MCF 10A (cell line): Measurements from ENCODE around the gene RABGAP1L. TPM values are rescaled to one million over a fixed set of nuclear protein-coding genes. Genes with fewer than 3 reads are reported as not detected.
"Not testable (repeated sequence)": the region's sequence is repeated elsewhere in the genome, so short reads cannot be mapped to it uniquely, and the experiment has no call there.

Experiments
- BruUV-seq: library from RNA; stranded (reverse); fragments of 400-500 nt; replicated peaks from 2 replicates; lab custom pipeline; 2021; lab: Mats Ljungman, UMichigan
- CTCF ChIA-PET: fragments of 300-600 bp; sonication (Branson Sonifier 250); formaldehyde crosslinking; extraction: SDS; loops from one replicate; lab custom pipeline; 2021; ENCODE audit warnings: antibody characterized with exemption, inconsistent platforms; lab: Yijun Ruan, JAX
- POLR2A ChIA-PET: fragments of 300-600, 350-650 bp; sonication (Branson Sonifier 250); formaldehyde crosslinking; extraction: SDS; loops from one replicate; lab custom pipeline; 2020; ENCODE audit warnings: antibody characterized with exemption, inconsistent platforms; lab: Yijun Ruan, JAX
- DNase-seq: peaks from one replicate; pipeline ENCODE4 v3.0.0-alpha.2; 2018; ENCODE audit not compliant: unreplicated experiment
- H3K27ac Mint-ChIP-seq: one replicate; pipeline ENCODE4 v1.8.0; 2022; ENCODE audit warnings: mild to moderate bottlenecking, low read depth, mixed read lengths; ENCODE audit not compliant: unreplicated experiment
- H3K27me3 Mint-ChIP-seq: one replicate; pipeline ENCODE4 v1.8.0; 2022; ENCODE audit warnings: mixed read lengths; ENCODE audit not compliant: insufficient read depth, unreplicated experiment
- H3K36me3 Mint-ChIP-seq: one replicate; pipeline ENCODE4 v1.8.0; 2022; ENCODE audit warnings: mild to moderate bottlenecking, moderate library complexity, mixed read lengths; ENCODE audit not compliant: insufficient read depth, unreplicated experiment
- H3K4me1 Mint-ChIP-seq: one replicate; pipeline ENCODE4 v1.8.0; 2022; ENCODE audit warnings: mixed read lengths; ENCODE audit not compliant: insufficient read depth, unreplicated experiment
- H3K4me3 Mint-ChIP-seq: one replicate; pipeline ENCODE4 v1.8.0; 2022; ENCODE audit warnings: mild to moderate bottlenecking, moderate library complexity, mixed read lengths; ENCODE audit not compliant: unreplicated experiment
- H3K9me3 Mint-ChIP-seq: one replicate; pipeline ENCODE4 v1.8.0; 2022; ENCODE audit warnings: mixed read lengths; ENCODE audit not compliant: unreplicated experiment
- CTCF ChIP-seq: fragments of 200-600 bp; IDR thresholded peaks from one replicate; pipeline ENCODE4 v1.8.0; 2022; ENCODE audit warnings: antibody characterized with exemption, mild to moderate bottlenecking; ENCODE audit not compliant: unreplicated experiment
- intact Hi-C: fragments of 100-400 bp; cut with micrococcal nuclease; formaldehyde crosslinking; loops from 2 replicates; pipeline ENCODE4 v1.14.1; 2022
- total RNA-seq: library from RNA; stranded (reverse); gene quantifications from 2 replicates; pipeline ENCODE4 v1.2.3, GENCODE V29; 2022

Gene RABGAP1L
- total RNA-seq, 1 experiment from 2014 or later, result 18.2 TPM

DNA sequence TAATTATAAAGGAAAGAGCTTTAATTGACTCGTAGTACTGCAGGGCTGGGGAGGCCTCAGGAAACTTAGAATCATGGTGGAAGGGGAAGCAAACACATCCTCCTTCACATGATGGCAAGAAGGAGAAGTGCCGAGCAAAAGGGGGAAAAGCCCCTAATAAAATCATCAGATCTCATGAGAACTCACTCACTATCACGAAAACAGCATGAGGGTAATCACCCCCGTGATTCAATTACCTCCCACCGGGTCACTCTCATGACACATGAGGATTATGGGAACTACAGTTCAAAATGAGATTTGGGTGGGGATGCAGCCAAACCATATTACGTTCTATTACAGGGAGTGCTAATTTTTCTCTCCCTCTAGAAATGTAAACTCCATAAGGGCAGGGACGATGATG, 878.1 kb downstream of the RABGAP1L start:
- BruUV-seq, result no TSS peak

DNA sequence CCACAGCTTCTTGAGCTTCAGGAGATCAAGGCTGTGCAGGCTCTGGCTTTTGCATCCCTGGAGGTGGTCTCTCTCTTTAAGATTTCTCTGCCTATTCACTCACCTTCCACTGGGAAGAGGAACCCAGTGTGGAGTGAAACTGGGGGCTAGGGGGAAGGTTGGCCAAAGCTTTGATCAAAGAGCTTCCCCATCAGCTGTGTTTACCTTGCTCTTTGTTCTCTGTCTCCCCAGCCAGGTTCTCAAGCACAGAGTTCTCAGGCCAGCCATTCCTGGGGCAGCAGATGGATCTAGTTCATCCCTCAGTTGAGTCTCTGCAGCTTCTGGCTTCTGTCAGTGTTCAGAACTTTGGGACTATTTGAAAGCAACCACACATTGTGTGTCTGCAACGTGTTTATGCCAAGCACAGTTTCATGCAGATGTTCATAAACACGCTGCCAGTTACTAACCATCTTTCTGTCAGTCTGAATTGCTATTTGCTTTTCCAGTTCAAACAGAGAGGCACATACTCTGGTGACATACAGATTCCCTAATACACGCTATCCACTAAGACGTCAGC, 881.1 kb downstream of the RABGAP1L start:
- POLR2A ChIA-PET, result interaction anchor here (1.0 to 1.5 kb wide), 2 partner anchors 8 to 11 kb away, joined by 4 to 9 read pairs; no protein-coding TSS in a partner anchor
- Mint-ChIP-seq H3K27me3 (no peaks in the 10 kb centered on the region), H3K27ac (no peak overlapping the region)

More for the DNA sequence above, 878.1 kb downstream of the RABGAP1L start:
- Mint-ChIP-seq H3K27ac (no peak overlapping the region), H3K4me1 (peaks cover 12% of the 10 kb centered on the region), H3K36me3 (no peaks in the 10 kb centered on the region), H3K9me3 (no peaks in the 10 kb centered on the region), H3K27me3 (no peaks in the 10 kb centered on the region), H3K4me3 (no peak overlapping the region)
- no peak for DNase-seq
- intact Hi-C loops, result no loop called here
- CTCF ChIA-PET, result interaction anchor here (0.6 to 5.6 kb wide), 4 partner anchors 8 to 1593 kb away, joined by 4 to 34 read pairs (median 8); no protein-coding TSS in a partner anchor
- POLR2A ChIA-PET, result interaction anchor here (0.9 kb wide), 2 partner anchors 14 to 38 kb away, joined by 4 read pairs; partner anchors contain the start of gene MRPS14
- TF ChIP-seq CTCF, result no peak

DNA sequence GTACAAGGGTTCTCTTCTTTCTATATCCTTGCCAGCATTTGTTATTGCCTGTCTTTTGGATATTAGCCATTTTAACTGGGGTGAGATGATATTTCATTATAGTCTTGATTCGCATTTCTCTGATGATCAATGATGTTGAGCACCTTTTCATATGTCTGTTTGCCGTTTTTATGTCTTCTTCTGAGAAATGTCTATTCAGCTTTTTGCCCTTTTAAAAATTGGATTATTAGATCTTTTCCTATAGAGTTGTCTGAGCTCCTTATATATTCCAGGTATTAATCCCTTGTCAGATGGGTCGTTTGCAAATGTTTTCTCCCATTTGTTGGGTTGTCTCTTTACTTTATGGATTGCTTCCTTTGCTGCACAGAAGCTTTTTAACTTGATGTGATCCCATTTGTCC, 883.3 kb downstream of the RABGAP1L start:
- ChIA-PET POLR2A (interaction anchor here (0.8 to 1.2 kb wide), 2 partner anchors 20 to 83 kb away, joined by 3 read pairs; partner anchors contain the start of gene MRPS14), CTCF (interaction anchor here (0.6 to 5.6 kb wide), 6 partner anchors 13 to 1024 kb away, joined by 3 to 34 read pairs (median 4); no protein-coding TSS in a partner anchor)
- Mint-ChIP-seq H3K4me3 (no peak overlapping the region), H3K27me3 (peaks cover 13% of the 10 kb centered on the region), H3K4me1 (peaks cover 7% of the 10 kb centered on the region), H3K36me3 (no peaks in the 10 kb centered on the region), H3K9me3 (no peaks in the 10 kb centered on the region), H3K27ac (no peak overlapping the region)
- no TSS peak for BruUV-seq
- intact Hi-C loops, result no loop called here
- no peak for TF ChIP-seq CTCF
- no peak for DNase-seq

More for the DNA sequence above, 881.1 kb downstream of the RABGAP1L start:
- CTCF ChIA-PET, result interaction anchor here (0.6 to 5.6 kb wide), 16 partner anchors 10 to 499 kb away, joined by 3 to 41 read pairs (median 3); no protein-coding TSS in a partner anchor
- TF ChIP-seq CTCF, result no peak
- Mint-ChIP-seq H3K36me3 (no peaks in the 10 kb centered on the region), H3K9me3 (no peaks in the 10 kb centered on the region), H3K4me3 (no peak overlapping the region), H3K4me1 (peaks cover 7% of the 10 kb centered on the region)
- no peak for DNase-seq
- intact Hi-C loops, result no loop called here
- BruUV-seq, result no TSS peak

GRCh38 chr1:175043824-175044223, 884.5 kb downstream of the RABGAP1L start:
- H3K36me3 Mint-ChIP-seq, result no peaks in the 10 kb centered on the region
- no peak overlapping the region for H3K4me3 Mint-ChIP-seq
- ChIA-PET CTCF (no interaction called here), POLR2A (no interaction called here)
- H3K27ac Mint-ChIP-seq, result no peak overlapping the region
- peaks cover 25% of the 10 kb centered on the region for H3K27me3 Mint-ChIP-seq
- no TSS peak for BruUV-seq
- no peak for TF ChIP-seq CTCF
- no peaks in the 10 kb centered on the region for H3K9me3 Mint-ChIP-seq
- no peak for DNase-seq
- peaks cover 7% of the 10 kb centered on the region for H3K4me1 Mint-ChIP-seq
- intact Hi-C loops, result no loop called here

GRCh38 chr1:175044591-175044990, 885.3 kb downstream of the RABGAP1L start:
- H3K36me3 Mint-ChIP-seq, BruUV-seq, H3K9me3 Mint-ChIP-seq, DNase-seq, H3K4me3 Mint-ChIP-seq, intact Hi-C loops, H3K4me1 Mint-ChIP-seq, H3K27ac Mint-ChIP-seq: not testable (repeated sequence)
- POLR2A ChIA-PET, result interaction anchor here (1.0 kb wide), 1 partner anchor 45 kb away, joined by 3 read pairs; the partner anchor contains the start of gene CACYBP
- peaks cover 33% of the 10 kb centered on the region for H3K27me3 Mint-ChIP-seq
- CTCF ChIA-PET, result interaction anchor here (0.5 to 0.8 kb wide), 4 partner anchors 14 to 942 kb away, joined by 3 to 5 read pairs (median 3); no protein-coding TSS in a partner anchor
